Mucosa of stomach (tissue), 1 donor: ENCODE measurements around the gene CD164L2.
A peak's percentile ranks its signal among the peaks of the same experiment; 100 is the strongest.

Source experiments
- H3K27me3 ChIP-seq: one replicate; pipeline ENCODE4 v1.7.0; 2013; ENCODE audit warnings: mild to moderate bottlenecking, low read length; ENCODE audit not compliant: control insufficient read depth, insufficient read depth
- H3K36me3 ChIP-seq: one replicate; pipeline ENCODE4 v1.7.0; 2013; ENCODE audit warnings: low read length; ENCODE audit not compliant: control insufficient read depth, insufficient read depth
- H3K4me1 ChIP-seq: one replicate; pipeline ENCODE4 v1.7.0; 2013; ENCODE audit warnings: mild to moderate bottlenecking, low read length; ENCODE audit not compliant: control insufficient read depth, insufficient read depth
- H3K4me3 ChIP-seq: one replicate; pipeline ENCODE4 v1.7.0; 2013; ENCODE audit warnings: low read length
- H3K9ac ChIP-seq: one replicate; pipeline ENCODE4 v1.7.0; 2013; ENCODE audit warnings: mild to moderate bottlenecking, low read length, moderate library complexity
- H3K9me3 ChIP-seq: one replicate; pipeline ENCODE4 v1.7.0; 2013; ENCODE audit warnings: mild to moderate bottlenecking, low read length, moderate library complexity; ENCODE audit not compliant: control insufficient read depth
- donor health status: Pancreatic carcinoma.

CD164L2 gene

GRCh38 chr1:27356619-27357280 lies 26.4 kb downstream of the CD164L2 start:
- no peaks in the 10 kb centered on the region for H3K36me3 ChIP-seq
- H3K9ac ChIP-seq: peak overlapping the region; percentile 67
- no peaks in the 10 kb centered on the region for H3K27me3 ChIP-seq
- no peaks in the 10 kb centered on the region for H3K9me3 ChIP-seq
- H3K4me3 ChIP-seq: peak overlapping the region; percentile 10
- peaks cover 19% of the 10 kb centered on the region for H3K4me1 ChIP-seq

GRCh38 chr1:27356277-27356618 lies 26.9 kb downstream of the CD164L2 start:
- peaks cover 19% of the 10 kb centered on the region for H3K4me1 ChIP-seq
- H3K36me3 ChIP-seq: no peaks in the 10 kb centered on the region
- H3K9ac ChIP-seq: no peak overlapping the region
- H3K9me3 ChIP-seq: no peaks in the 10 kb centered on the region
- no peaks in the 10 kb centered on the region for H3K27me3 ChIP-seq
- H3K4me3 ChIP-seq: no peak overlapping the region

- peaks cover 22% of the 10 kb centered on the region for H3K4me1 ChIP-seq
- no peaks in the 10 kb centered on the region for H3K36me3 ChIP-seq
- no peaks in the 10 kb centered on the region for H3K9me3 ChIP-seq
- H3K27me3 ChIP-seq: no peaks in the 10 kb centered on the region
- no peak overlapping the region for H3K9ac ChIP-seq
- H3K4me3 ChIP-seq: no peak overlapping the region
Measured at GRCh38 chr1:27355683-27356082, 27.4 kb downstream of the CD164L2 start.

- Histone ChIP-seq H3K27me3 (peaks cover 5% of the 10 kb centered on the region), H3K4me1 (peaks cover 36% of the 10 kb centered on the region), H3K4me3 (no peak overlapping the region), H3K36me3 (no peaks in the 10 kb centered on the region), H3K9ac (no peak overlapping the region), H3K9me3 (no peaks in the 10 kb centered on the region)
Measured at GRCh38 chr1:27353629-27354028, 29.5 kb downstream of the CD164L2 start.

DNA sequence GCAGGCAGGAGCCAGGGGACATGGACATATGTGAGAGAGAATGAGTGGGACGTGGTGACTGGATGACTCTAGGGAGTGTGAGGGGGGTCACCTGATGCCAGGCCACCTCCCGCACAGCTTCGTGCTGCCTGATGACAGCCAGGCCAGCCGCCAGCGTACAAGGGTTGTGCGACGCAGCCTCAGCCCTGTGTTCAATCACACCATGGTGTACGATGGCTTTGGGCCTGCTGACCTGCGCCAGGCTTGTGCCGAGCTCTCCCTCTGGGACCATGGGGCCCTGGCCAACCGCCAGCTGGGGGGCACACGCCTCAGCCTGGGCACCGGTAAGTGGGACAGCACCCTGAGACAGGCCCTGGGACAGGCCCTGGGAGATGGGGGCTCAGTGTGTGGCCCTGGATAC lies 30.0 kb downstream of the CD164L2 start:
- Histone ChIP-seq H3K9ac (no peak overlapping the region), H3K4me3 (no peak overlapping the region), H3K27me3 (peaks cover 5% of the 10 kb centered on the region), H3K9me3 (no peaks in the 10 kb centered on the region), H3K36me3 (no peaks in the 10 kb centered on the region), H3K4me1 (peaks cover 36% of the 10 kb centered on the region)

- Histone ChIP-seq H3K36me3 (no peaks in the 10 kb centered on the region), H3K4me3 (no peak overlapping the region), H3K4me1 (peaks cover 28% of the 10 kb centered on the region)
Measured at GRCh38 chr1:27351541-27352107, 31.5 kb downstream of the CD164L2 start.

GRCh38 chr1:27350663-27351540 lies 32.2 kb downstream of the CD164L2 start:
- no peak overlapping the region for H3K4me3 ChIP-seq
- no peak overlapping the region for H3K9ac ChIP-seq
- peaks cover 5% of the 10 kb centered on the region for H3K27me3 ChIP-seq
- no peaks in the 10 kb centered on the region for H3K36me3 ChIP-seq
- peaks cover 21% of the 10 kb centered on the region for H3K4me1 ChIP-seq
- H3K9me3 ChIP-seq: no peaks in the 10 kb centered on the region

More at GRCh38 chr1:27351541-27352107, 31.5 kb downstream of the CD164L2 start:
- Histone ChIP-seq H3K27me3 (peaks cover 5% of the 10 kb centered on the region), H3K9me3 (no peaks in the 10 kb centered on the region), H3K9ac (no peak overlapping the region)

DNA sequence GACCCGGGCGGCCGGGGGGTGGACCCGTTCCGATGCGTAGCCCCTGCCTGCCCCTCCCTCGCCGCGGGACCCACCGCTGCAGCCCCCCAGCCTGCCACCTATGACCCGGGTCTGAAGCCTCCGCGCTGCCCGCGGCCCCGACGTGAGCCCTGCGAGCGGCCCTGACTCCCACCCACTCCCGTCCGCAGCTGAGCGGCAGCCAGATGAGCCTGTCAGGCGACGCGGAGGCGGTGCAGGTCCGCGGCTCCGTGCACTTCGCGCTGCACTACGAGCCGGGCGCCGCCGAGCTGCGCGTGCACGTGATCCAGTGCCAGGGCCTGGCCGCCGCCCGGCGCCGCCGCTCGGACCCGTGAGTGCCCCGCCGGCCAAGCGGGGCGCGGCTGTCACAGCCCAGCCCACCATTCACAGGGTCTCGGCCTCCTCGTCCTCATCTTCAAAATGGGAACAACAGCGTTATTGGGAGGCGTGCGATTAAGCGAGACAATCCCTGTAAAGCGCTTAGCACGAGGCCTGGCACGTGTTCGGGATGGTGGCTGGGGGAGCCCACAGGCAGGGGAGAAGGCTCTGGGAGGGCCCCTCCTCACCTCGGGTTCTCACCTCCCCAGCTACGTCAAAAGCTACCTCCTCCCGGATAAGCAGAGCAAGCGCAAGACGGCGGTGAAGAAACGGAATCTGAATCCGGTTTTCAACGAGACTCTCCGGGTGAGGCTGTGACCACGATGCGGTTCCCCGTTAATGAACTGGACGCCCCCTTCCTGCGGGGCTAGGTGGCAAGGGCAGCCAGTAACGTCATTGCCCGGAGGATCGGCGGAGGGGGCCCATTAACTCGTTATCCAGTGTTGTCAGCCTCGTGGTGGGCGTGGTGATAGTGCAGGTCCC lies 33.1 kb downstream of the CD164L2 start:
- Histone ChIP-seq H3K4me1 (peaks cover 21% of the 10 kb centered on the region), H3K9ac (peak overlapping the region; percentile 61)

GRCh38 chr1:27348861-27349783 lies 34.0 kb downstream of the CD164L2 start:
- Histone ChIP-seq H3K27me3 (peaks cover 5% of the 10 kb centered on the region), H3K36me3 (no peaks in the 10 kb centered on the region), H3K9ac (peak overlapping the region; percentile 61), H3K9me3 (no peaks in the 10 kb centered on the region), H3K4me3 (peak overlapping the region; percentile 18), H3K4me1 (peaks cover 21% of the 10 kb centered on the region)

More for the DNA sequence above, 33.1 kb downstream of the CD164L2 start:
- Histone ChIP-seq H3K27me3 (peaks cover 5% of the 10 kb centered on the region), H3K4me3 (peak overlapping the region; percentile 18), H3K9me3 (no peaks in the 10 kb centered on the region), H3K36me3 (no peaks in the 10 kb centered on the region)

DNA sequence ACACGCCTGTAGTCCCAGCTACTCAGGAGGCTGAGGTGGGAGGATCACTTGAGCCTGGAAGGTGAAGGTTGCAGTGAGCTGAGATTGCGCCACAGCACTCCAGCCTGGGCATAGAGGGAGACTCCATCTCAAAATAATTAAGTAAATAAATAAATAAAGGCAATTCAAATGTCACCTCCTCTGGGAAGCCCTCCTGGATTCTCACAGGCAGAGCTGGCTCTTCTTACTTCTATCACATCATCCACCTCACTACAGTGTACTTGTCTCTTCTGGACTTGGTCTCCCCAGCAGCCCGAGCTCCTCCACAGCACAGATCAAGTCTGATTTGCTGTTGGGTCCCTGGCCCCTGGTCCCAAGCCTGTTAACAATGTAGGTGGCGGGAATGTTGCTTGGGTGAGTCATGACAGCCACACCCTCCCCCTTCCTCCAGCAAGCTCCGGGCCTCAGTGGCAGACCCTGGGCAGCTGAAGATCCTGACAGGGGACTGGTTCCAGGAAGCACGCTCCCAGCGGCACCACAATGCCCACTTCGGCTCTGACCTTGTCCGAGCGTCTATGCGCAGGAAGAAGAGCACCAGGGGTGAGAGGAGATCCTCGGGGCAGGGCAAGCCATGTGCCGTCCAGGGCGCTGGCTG lies 36.0 kb downstream of the CD164L2 start:
- H3K9ac ChIP-seq: no peak overlapping the region
- no peaks in the 10 kb centered on the region for H3K9me3 ChIP-seq
- H3K4me1 ChIP-seq: peaks cover 36% of the 10 kb centered on the region

More for the DNA sequence above, 36.0 kb downstream of the CD164L2 start:
- H3K4me3 ChIP-seq: no peak overlapping the region
- no peaks in the 10 kb centered on the region for H3K36me3 ChIP-seq
- peaks cover 5% of the 10 kb centered on the region for H3K27me3 ChIP-seq
